Fibroblast of lung (primary cell): ENCODE data around the gene MBD5. TPM values are rescaled to one million over a fixed set of nuclear protein-coding genes. Genes with fewer than 3 reads are reported as not detected.

Source experiments
- DNase-seq, 2 donors: peaks; one replicate each; pipeline versions ENCODE4 v3.0.0 to v3.0.0-alpha.2; 2010; ENCODE audit warnings: low read depth in 2 of 2
- H2AFZ ChIP-seq: 2 replicates; pipeline ENCODE4 v1.5.1; 2012; ENCODE audit warnings: low read length, control low read depth, inconsistent platforms
- H3K27ac ChIP-seq: 2 replicates; pipeline ENCODE4 v1.5.1; 2011; ENCODE audit warnings: low read length, control low read depth; ENCODE audit not compliant: insufficient read depth
- H3K27me3 ChIP-seq: 2 replicates; pipeline ENCODE4 v1.5.1; 2011; ENCODE audit warnings: mild to moderate bottlenecking, low read length; ENCODE audit not compliant: control insufficient read depth, insufficient read depth
- H3K36me3 ChIP-seq: 2 replicates; pipeline ENCODE4 v1.5.1; 2011; ENCODE audit warnings: low read length; ENCODE audit not compliant: control insufficient read depth, insufficient read depth
- H3K4me1 ChIP-seq: 2 replicates; pipeline ENCODE4 v1.5.1; 2011; ENCODE audit warnings: low read length; ENCODE audit not compliant: control insufficient read depth, insufficient read depth; ENCODE audit errors: extremely low read depth
- H3K4me2 ChIP-seq: 2 replicates; pipeline ENCODE4 v1.5.1; 2011; ENCODE audit warnings: low read length, control low read depth; ENCODE audit not compliant: insufficient read depth; ENCODE audit errors: extremely low read depth
- H3K4me3 ChIP-seq, 4 experiments: fragments of 200-600 bp in 1 of 4; sonication (generic) in 1 of 4; replicated peaks in 1 of 4; 2 replicates each; pipeline ENCODE4 v1.5.1; 2011 to 2016; ENCODE audit warnings: low read length in 4 of 4, low read depth in 3 of 4, mild to moderate bottlenecking in 3 of 4, control low read depth in 2 of 4, inconsistent platforms in 1 of 4, mixed read lengths in 1 of 4; ENCODE audit not compliant: insufficient read depth in 1 of 4; ENCODE audit errors: control extremely low read depth in 1 of 4
- H3K79me2 ChIP-seq: 2 replicates; pipeline ENCODE4 v1.5.1; 2012; ENCODE audit warnings: mild to moderate bottlenecking, low read length, inconsistent platforms; ENCODE audit not compliant: control insufficient read depth, insufficient read depth
- H3K9ac ChIP-seq: 2 replicates; pipeline ENCODE4 v1.5.1; 2011; ENCODE audit warnings: mild to moderate bottlenecking, low read length, control low read depth; ENCODE audit not compliant: insufficient read depth
- H3K9me3 ChIP-seq: 2 replicates; pipeline ENCODE4 v1.5.1; 2012; ENCODE audit warnings: low read depth, low read length; ENCODE audit not compliant: control insufficient read depth, insufficient read depth
- H4K20me1 ChIP-seq: 2 replicates; pipeline ENCODE4 v1.5.1; 2011; ENCODE audit warnings: low read length; ENCODE audit not compliant: control insufficient read depth, insufficient read depth; ENCODE audit errors: extremely low read depth
- EZH2 ChIP-seq: IDR thresholded peaks from 2 replicates; pipeline ENCODE4 v1.5.1; 2012; ENCODE audit warnings: low read length, control low read depth, mild to moderate bottlenecking; ENCODE audit errors: missing control alignments
- polyA plus RNA-seq, 2 donors: library from polyadenylated mRNA; depleted of rRNA in 1 of 2; stranded (reverse) in 1 of 2; unstranded in 1 of 2; fragments of >200 nt; gene quantifications; 2 replicates each; pipeline ENCODE4 v1.2.1, GENCODE V29; 2011 to 2012; ENCODE audit warnings: missing spikeins in 1 of 2
- total RNA-seq: library from RNA; depleted of rRNA; stranded (reverse); fragments of >200 nt; gene quantifications from 2 replicates; pipeline ENCODE4 v1.2.1, GENCODE V29; 2014
- TF ChIP-seq, protein P1 (sequence below), 2 donors: IDR thresholded peaks in 1 of 2; conservative IDR thresholded peaks in 1 of 2; 1 replicate in 1 of 2; 2 replicates in 1 of 2; pipeline ENCODE4 v1.5.1; 2011 to 2012; ENCODE audit warnings: low read length in 2 of 2, control low read depth in 1 of 2, inconsistent platforms in 1 of 2, low read depth in 1 of 2, mild to moderate bottlenecking in 1 of 2

MBD5 gene
- total and polyA plus RNA-seq, 2 donors (not counting 1 experiment from before 2014, with no cell fraction given): 26.1 to 32.4 TPM

DNA sequence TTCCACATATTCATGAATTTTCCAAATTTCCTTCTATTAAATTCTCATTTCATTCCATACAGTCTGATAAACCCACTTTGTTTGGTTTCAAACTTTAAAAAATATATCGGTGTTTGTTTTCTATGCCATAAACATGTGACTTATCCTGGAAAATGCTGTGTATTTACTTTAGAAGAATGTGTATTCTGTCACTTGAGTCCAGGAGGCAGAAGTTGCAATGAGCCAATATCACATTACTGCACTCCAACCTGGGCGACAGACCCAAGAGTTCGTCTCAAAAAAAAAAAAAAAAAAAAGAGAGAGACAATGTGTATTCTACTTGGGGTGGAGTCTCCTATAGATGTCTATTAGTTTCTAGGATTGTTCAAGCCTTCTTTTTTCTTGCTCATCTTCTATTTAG lies 31.8 kb downstream of the MBD5 start:
- H3K79me2 ChIP-seq: peaks cover 1% of the 10 kb centered on the region
- TF ChIP-seq EZH2: no peak
- TF ChIP-seq, protein P1, sequence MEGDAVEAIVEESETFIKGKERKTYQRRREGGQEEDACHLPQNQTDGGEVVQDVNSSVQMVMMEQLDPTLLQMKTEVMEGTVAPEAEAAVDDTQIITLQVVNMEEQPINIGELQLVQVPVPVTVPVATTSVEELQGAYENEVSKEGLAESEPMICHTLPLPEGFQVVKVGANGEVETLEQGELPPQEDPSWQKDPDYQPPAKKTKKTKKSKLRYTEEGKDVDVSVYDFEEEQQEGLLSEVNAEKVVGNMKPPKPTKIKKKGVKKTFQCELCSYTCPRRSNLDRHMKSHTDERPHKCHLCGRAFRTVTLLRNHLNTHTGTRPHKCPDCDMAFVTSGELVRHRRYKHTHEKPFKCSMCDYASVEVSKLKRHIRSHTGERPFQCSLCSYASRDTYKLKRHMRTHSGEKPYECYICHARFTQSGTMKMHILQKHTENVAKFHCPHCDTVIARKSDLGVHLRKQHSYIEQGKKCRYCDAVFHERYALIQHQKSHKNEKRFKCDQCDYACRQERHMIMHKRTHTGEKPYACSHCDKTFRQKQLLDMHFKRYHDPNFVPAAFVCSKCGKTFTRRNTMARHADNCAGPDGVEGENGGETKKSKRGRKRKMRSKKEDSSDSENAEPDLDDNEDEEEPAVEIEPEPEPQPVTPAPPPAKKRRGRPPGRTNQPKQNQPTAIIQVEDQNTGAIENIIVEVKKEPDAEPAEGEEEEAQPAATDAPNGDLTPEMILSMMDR (conservative IDR thresholded peaks at IDR 0.05 in 1 of 2, IDR thresholded peaks at IDR 0.05 in 1 of 2; ENCODE audit: low read depth in 1 of 2, low read length in 2 of 2): no peak
- no peaks in the 10 kb centered on the region for H3K27me3 ChIP-seq
- H3K4me1 ChIP-seq: no peaks in the 10 kb centered on the region
- no peaks in the 10 kb centered on the region for H3K9me3 ChIP-seq
- H4K20me1 ChIP-seq: no peaks in the 10 kb centered on the region
- H2AFZ ChIP-seq: no peak overlapping the region
- H3K27ac ChIP-seq: no peak overlapping the region
- no peak overlapping the region for H3K9ac ChIP-seq
- no peak for DNase-seq
- H3K36me3 ChIP-seq: no peaks in the 10 kb centered on the region
- H3K4me2 ChIP-seq: no peak overlapping the region
- no peak overlapping the region for H3K4me3 ChIP-seq

DNA sequence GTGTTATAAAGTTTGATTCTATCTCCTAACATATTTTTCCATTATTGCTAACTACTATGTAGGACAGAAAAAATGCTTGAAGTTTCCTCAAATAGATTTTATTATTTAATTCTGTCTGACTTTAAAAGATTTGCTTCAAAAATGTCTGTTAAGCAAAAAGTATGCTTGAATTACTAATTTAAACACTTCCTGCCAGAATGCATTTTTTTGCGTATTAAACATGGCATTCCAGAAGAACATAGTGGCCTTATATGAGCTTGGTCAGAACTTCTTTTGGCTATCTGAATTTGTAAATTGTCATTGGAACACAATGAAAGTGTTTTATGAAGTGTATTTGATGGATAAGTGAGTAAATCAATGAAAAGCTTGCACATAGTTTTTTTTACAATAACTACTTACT lies 37.8 kb downstream of the MBD5 start:
- Histone ChIP-seq H3K4me2 (no peak overlapping the region), H3K27me3 (no peaks in the 10 kb centered on the region), H3K4me3 (no peak overlapping the region), H4K20me1 (no peaks in the 10 kb centered on the region), H3K4me1 (no peaks in the 10 kb centered on the region), H3K27ac (no peak overlapping the region), H2AFZ (no peak overlapping the region), H3K79me2 (no peaks in the 10 kb centered on the region), H3K9me3 (no peaks in the 10 kb centered on the region), H3K9ac (no peak overlapping the region), H3K36me3 (no peaks in the 10 kb centered on the region)
- TF ChIP-seq, protein P1 (conservative IDR thresholded peaks at IDR 0.05 in 1 of 2, IDR thresholded peaks at IDR 0.05 in 1 of 2; ENCODE audit: low read depth in 1 of 2, low read length in 2 of 2): no peak
- TF ChIP-seq EZH2: no peak
- peak; percentile 21 to 47 for DNase-seq

DNA sequence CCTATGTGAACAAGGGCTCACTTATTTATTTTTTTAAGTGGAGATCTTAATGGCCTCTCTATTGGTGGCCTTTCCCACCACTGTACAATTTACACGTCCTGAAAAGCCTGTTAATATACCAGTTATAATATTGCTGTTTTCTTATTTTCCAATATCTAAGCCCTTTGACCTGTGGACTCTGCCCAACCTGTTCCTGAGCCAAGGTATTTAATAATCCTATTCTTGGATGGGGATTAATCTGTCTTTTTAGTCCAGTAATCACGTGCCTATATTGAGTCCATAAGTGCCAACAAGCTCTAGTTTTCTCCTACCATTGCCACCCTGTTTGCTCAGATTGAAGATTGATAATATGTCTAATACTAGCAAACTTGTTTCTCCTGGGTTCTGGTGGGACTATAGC lies 42.7 kb downstream of the MBD5 start:
- no peak overlapping the region for H2AFZ ChIP-seq
- no peaks in the 10 kb centered on the region for H3K4me1 ChIP-seq
- H3K9ac ChIP-seq: no peak overlapping the region
- no peak for DNase-seq
- H4K20me1 ChIP-seq: no peaks in the 10 kb centered on the region
- no peak overlapping the region for H3K4me3 ChIP-seq
- TF ChIP-seq, protein P1 (conservative IDR thresholded peaks at IDR 0.05 in 1 of 2, IDR thresholded peaks at IDR 0.05 in 1 of 2; ENCODE audit: low read depth in 1 of 2, low read length in 2 of 2): no peak
- H3K4me2 ChIP-seq: no peak overlapping the region
- no peaks in the 10 kb centered on the region for H3K27me3 ChIP-seq
- no peak overlapping the region for H3K27ac ChIP-seq
- no peaks in the 10 kb centered on the region for H3K79me2 ChIP-seq
- H3K36me3 ChIP-seq: no peaks in the 10 kb centered on the region
- H3K9me3 ChIP-seq: no peaks in the 10 kb centered on the region
